GF-D8 (cell line): ENCODE measurements around the gene CHD1.

Source experiments
- DNase-seq: peaks from one replicate; lab custom pipeline; 2025; lab: John Stamatoyannopoulos, UW

The CHD1 gene

DNA sequence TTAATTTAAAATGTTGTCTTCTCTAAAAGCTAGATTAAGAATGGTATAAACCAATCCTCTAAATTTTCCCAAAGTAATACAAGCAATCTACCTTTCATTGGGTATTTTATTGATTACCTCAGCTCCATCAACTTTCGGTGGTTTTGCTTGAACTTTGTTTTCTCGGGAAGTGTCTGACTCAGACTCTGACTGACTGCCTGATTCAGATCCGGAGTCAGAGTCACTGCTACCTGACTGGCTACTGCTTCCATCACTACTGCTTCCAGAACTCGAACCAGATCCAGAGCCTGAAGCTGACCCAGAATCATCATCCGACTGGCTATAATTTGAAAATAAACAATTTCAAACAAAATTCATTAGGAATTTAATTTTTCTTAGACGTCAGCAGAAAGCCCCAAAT lies 24.0 kb downstream of the CHD1 start:
- DNase-seq, result no peak

GRCh38 chr5:98902733-98903132 lies 26.1 kb downstream of the CHD1 start:
- DNase-seq, result no peak

GRCh38 chr5:98899456-98899855 lies 29.4 kb downstream of the CHD1 start:
- no peak for DNase-seq

DNA sequence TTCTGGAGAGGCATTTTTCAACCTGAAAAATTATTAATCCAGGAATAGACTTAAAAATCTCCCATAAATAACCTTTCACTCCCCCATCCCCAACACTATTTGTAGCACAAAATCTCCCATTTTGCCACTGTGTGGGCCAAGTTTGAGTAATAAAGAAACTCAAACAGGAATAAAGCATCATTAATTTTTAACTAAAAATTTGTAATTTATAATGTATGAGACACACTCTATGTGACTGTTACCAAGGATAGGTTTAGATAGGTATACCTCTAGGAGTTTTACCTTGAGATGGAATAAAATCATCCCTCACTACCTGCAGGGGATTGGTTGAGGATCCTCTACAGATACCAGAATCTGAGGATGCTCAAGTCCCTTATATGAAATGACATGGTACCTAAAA lies 30.1 kb downstream of the CHD1 start:
- DNase-seq, result no peak

DNA sequence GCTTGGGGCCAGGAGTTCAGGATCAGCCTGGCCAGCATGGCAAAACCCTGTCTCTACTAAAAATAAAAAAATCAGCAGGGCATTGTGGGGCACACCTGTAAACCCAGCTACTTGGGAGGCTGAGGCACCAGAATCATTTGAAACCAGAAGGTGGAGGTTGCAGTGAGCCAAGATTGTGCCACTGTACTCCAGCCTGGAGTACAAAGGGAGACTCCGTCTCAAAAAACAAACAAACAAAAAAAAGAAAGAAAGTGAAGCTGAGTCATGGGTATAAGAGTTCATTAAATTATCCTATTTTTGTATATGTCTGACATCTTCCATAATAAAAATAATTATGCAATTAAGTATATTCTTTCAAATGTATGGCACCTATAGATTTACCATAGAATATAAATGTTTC lies 37.2 kb downstream of the CHD1 start:
- DNase-seq, result no peak

GRCh38 chr5:98880598-98880997 lies 48.2 kb downstream of the CHD1 start:
- DNase-seq, result no peak

- no peak for DNase-seq
Observed at GRCh38 chr5:98880151-98880550, 48.7 kb downstream of the CHD1 start.

DNA sequence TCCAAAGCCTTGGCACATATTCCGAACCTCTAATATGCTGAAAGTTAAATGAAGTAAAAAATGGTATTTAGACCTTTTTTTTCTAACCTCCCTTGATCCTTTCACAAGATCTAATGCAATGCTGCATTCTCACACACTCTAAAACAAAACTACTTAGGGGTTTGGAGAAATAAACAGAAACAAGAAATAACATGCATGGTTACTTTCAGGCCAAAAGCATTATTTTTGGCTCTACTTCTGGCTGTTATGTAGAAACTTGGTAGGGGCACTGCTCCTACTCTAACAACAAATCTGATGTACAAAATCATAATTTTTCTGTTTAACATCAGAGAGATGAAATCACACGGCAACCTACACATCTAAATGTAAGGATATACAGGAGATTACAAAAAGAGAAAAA lies 51.2 kb downstream of the CHD1 start:
- DNase-seq, result no peak

GRCh38 chr5:98872674-98873073 lies 56.1 kb downstream of the CHD1 start:
- no peak for DNase-seq

DNA sequence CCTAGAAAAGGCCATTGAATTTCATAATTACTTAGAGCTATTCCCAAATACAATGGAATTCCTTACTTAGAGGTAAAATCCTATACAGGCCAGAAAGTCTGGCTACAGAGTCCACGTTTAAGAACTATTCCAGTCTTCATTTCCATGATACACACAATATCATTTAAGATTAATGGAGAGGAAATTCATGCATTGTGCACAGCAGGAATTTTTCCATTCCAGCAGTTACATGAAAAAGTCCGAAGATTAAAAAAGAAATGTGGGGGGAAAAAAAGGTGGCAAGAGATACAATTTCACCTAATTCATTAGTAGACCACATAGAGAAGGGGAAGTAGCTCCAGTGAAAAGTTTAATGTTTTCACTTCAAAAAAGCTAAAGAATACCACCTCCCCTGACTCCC lies 63.1 kb downstream of the CHD1 start:
- DNase-seq, result no peak

DNA sequence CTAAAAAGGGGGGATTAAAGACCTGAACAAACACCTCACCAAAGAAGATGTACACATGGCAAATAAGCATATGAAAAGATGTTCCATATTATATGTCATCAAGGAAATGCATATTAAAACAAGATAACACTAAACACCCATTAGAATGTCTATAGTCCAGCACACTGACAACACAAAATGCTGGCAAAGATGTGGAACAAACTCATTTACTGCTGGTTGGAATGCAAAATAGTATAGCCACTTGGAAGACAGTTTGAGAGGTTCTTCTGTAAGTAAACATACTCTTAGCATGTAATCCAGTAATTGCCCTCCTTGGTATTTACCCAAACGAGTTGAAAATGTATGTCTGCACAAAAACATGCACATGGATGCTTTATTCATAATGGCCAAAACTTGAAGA lies 81.8 kb downstream of the CHD1 start:
- no peak for DNase-seq

- DNase-seq, result no peak
Observed at GRCh38 chr5:98846520-98846919, 82.3 kb downstream of the CHD1 start.

GRCh38 chr5:98845878-98846277 lies 82.9 kb downstream of the CHD1 start:
- DNase-seq, result no peak

DNA sequence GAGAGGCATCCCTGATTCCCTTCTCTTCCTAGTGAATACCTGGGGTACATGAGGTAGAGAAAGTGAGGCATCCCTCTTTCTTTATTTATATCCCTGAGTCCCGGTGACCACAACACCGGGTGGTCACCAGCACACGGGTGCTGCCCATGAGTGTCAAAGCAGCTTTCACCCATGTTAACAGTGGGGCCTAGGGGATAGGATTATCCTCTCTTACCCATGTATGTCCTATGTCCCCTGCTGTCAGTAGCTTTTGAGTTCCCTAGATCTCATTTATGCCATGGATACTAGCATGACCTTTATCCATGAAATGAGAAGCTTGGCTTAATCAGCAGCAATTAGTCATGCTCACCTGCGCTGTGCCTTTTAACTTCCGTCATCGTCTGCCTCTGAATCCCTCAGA lies 83.9 kb downstream of the CHD1 start:
- DNase-seq, result no peak

DNA sequence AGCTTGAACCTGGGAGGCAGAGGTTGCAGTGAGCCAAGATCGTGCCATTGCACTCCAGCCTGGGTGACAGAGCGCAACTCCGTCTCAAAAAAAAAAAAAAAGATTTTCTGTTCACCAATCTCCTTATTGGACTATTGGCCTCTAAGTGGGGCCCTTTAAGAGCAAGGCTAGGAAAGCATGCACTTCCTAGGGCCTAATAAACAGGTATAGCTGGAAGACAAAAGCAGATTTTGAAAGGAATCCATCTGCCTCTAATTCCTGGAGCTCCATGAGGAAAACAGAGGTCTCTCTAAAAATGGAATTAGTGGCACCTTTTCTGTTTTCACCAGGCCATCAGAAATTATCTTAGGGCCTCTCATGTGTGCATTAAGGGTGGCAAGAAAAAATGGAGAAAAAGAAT lies 85.3 kb downstream of the CHD1 start:
- no peak for DNase-seq

DNA sequence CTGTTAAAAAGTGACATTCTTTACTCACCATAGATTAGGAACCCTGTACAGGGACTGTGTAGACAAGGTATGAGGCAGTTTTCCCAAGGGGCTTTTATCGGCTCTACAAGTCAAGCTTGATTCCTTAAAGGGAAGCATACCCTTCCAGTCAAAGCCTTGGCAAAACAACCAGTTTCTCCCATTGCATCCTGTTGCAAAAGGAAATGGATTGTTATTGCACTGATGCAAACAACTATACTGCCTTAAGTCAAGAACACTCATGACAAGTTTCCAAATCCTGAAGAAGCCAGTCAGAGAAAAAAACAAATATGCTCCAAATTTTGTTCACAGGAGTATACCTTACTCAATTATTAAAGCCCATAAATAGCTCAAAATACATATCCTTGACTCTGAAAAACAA lies 87.9 kb downstream of the CHD1 start:
- no peak for DNase-seq

- no peak for DNase-seq
Observed at GRCh38 chr5:98839469-98840383, 89.1 kb downstream of the CHD1 start.

DNA sequence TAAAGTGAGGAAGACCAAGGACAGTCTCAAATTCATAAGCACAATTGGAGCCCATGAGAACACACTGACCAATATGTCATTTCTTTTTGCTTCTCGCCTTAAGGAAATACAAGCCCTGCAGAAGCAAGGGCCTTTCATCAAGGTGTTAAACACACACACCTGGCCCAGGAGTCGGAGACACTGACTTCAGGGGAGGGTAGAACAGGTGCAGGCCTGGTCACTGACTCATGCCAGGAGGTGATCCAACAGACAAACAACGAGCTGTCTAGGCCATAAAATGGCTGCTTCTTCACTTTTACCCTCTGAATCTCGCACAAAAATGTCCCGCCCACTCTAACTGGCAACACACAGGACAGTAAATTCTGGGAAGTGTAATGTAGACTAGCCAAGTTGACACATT lies 92.6 kb downstream of the CHD1 start:
- DNase-seq, result no peak

DNA sequence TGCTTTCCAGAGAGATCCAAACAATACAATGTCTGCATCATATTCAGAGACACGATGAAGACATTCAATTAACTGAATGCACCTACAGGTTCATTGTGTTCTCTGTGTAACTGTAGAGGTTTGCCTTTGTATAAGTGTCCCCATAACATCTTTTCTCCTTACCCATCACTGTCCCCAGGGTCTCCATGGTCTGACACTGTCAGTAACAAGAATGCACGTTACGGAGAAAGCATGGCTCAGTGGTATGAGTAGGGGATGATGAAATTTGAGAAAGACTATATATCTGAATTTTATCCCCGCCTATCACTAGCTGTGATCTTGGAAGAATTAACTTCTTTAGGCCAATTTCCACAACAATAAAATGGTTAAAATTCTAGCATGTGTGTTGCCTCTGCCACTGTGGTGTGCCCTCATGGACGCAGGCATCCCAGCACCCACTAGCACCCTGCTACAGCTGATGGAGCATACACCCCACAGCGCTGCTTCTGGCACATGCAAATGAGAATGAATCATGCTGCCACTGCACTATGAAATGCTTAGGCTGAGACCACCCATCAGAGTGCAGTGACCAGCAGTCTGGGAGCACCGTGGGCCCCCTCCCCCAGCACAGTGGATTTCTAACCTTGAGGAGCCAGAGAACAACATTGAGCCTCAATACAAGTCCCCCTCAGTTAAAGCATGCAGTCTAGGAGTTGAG lies 101.1 kb downstream of the CHD1 start:
- no peak for DNase-seq

- DNase-seq, result no peak
Observed at GRCh38 chr5:98827161-98827560, 101.6 kb downstream of the CHD1 start.

GRCh38 chr5:98825582-98826375 lies 103.0 kb downstream of the CHD1 start:
- no peak for DNase-seq

GRCh38 chr5:98816582-98817222 lies 112.1 kb downstream of the CHD1 start:
- no peak for DNase-seq
